ENCODE data around the gene CRIM1.

The CRIM1 gene

GRCh38 chr2:36476411-36476810 lies 120.8 kb downstream of the CRIM1 start:
- DNase-seq (ENCODE audit: low read depth), result no peak
- no peak overlapping the region for H3K4me3 ChIP-seq (ENCODE audit: low read depth, low read length)
- no peak for TF ChIP-seq CTCF (IDR thresholded peaks at IDR 0.05; ENCODE audit: control insufficient read depth, extremely low read depth, insufficient read depth)

- DNase-seq (ENCODE audit: low read depth), result no peak
- TF ChIP-seq CTCF (IDR thresholded peaks at IDR 0.05; ENCODE audit: control insufficient read depth, extremely low read depth, insufficient read depth), result no peak
- no peak overlapping the region for H3K4me3 ChIP-seq (ENCODE audit: low read depth, low read length)
Observed at GRCh38 chr2:36477315-36477714, 121.7 kb downstream of the CRIM1 start.

GRCh38 chr2:36477746-36478145 lies 122.2 kb downstream of the CRIM1 start:
- H3K4me3 ChIP-seq (ENCODE audit: low read depth, low read length), result no peak overlapping the region
- no peak for DNase-seq (ENCODE audit: low read depth)
- no peak for TF ChIP-seq CTCF (IDR thresholded peaks at IDR 0.05; ENCODE audit: control insufficient read depth, extremely low read depth, insufficient read depth)

- H3K4me3 ChIP-seq (ENCODE audit: low read depth, low read length), result no peak overlapping the region
- DNase-seq (ENCODE audit: low read depth), result no peak
- TF ChIP-seq CTCF (IDR thresholded peaks at IDR 0.05; ENCODE audit: control insufficient read depth, extremely low read depth, insufficient read depth), result no peak
Observed at GRCh38 chr2:36478332-36478738, 122.8 kb downstream of the CRIM1 start.

GRCh38 chr2:36478999-36479398 lies 123.4 kb downstream of the CRIM1 start:
- TF ChIP-seq CTCF (IDR thresholded peaks at IDR 0.05; ENCODE audit: control insufficient read depth, extremely low read depth, insufficient read depth), result no peak
- H3K4me3 ChIP-seq (ENCODE audit: low read depth, low read length), result no peak overlapping the region
- no peak for DNase-seq (ENCODE audit: low read depth)

- no peak for TF ChIP-seq CTCF (IDR thresholded peaks at IDR 0.05; ENCODE audit: control insufficient read depth, extremely low read depth, insufficient read depth)
- no peak overlapping the region for H3K4me3 ChIP-seq (ENCODE audit: low read depth, low read length)
- no peak for DNase-seq (ENCODE audit: low read depth)
Observed at GRCh38 chr2:36479406-36479805, 123.8 kb downstream of the CRIM1 start.

GRCh38 chr2:36480028-36480427 lies 124.5 kb downstream of the CRIM1 start:
- no peak overlapping the region for H3K4me3 ChIP-seq (ENCODE audit: low read depth, low read length)
- no peak for TF ChIP-seq CTCF (IDR thresholded peaks at IDR 0.05; ENCODE audit: control insufficient read depth, extremely low read depth, insufficient read depth)

More at GRCh38 chr2:36480028-36480427, 124.5 kb downstream of the CRIM1 start:
- no peak for DNase-seq (ENCODE audit: low read depth)

Measured in LNCaP clone FGC (cell line).